Measurements from ENCODE around the gene ELAC1.

The ELAC1 gene

GRCh38 chr18:51021226-51021965, 53.6 kb downstream of the ELAC1 start:
- DNase-seq, result no peak

DNA sequence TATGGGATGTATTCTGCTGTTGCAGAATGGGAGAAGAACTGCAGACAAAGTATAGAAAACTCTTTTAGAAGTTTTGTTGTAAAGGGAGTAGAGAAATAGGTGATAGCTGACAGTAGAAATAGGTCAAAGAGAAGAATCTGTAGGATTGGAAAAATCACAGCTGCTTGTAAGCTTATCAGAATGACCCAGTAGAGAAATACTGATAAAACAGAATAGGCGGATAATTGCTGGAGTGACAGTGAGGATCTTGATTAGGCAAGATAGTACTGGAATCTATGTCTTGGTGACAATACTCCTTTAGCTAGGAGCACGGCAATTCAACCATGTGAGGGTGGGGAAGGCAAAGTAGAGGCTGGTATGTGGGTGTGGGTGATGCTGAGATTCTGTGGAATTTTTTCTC, 57.7 kb downstream of the ELAC1 start:
- DNase-seq, result no peak

GRCh38 chr18:51028201-51028805, 60.5 kb downstream of the ELAC1 start:
- DNase-seq, result no peak

- DNase-seq, result no peak
Measured at GRCh38 chr18:51029378-51029693, 61.5 kb downstream of the ELAC1 start.

DNA sequence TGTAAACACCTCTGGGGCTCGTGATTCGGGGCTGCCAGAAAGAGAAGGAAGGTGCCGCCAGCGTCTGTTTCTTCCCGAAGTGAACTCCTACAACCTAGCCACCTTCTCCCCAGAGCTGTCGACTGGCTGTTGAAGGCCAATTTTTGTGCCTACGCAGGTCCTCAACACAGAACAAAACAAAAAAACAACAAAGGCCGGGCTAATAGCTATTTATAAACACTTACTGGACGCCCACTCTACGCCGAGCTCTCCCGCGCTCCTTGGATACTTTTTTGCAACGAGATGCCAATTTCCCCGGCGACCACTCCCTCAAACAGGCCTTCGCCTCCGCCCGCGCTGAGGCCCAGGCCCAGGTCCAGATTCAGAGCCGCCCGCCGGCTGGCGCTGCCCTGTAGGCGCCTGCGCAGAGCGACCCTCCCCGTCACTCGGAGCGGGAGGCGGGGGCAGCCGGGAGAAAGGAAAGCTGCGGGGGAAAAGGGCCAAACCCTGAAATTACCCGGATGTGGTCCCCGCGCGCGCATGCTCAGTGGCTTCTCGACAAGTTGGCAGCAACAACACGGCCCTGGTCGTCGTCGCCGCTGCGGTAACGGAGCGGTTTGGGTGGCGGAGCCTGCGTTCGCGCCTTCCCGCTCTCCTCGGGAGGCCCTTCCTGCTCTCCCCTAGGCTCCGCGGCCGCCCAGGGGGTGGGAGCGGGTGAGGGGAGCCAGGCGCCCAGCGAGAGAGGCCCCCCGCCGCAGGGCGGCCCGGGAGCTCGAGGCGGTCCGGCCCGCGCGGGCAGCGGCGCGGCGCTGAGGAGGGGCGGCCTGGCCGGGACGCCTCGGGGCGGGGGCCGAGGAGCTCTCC, 62.1 kb downstream of the ELAC1 start, which contains the start of gene SMAD4:
TSS of gene SMAD4 (plus strand) at position 520 of the 843 bp plus-strand sequence. CDS start 16,834 bp downstream, outside the sequence.
- DNase-seq, result peak; percentile 97

DNA sequence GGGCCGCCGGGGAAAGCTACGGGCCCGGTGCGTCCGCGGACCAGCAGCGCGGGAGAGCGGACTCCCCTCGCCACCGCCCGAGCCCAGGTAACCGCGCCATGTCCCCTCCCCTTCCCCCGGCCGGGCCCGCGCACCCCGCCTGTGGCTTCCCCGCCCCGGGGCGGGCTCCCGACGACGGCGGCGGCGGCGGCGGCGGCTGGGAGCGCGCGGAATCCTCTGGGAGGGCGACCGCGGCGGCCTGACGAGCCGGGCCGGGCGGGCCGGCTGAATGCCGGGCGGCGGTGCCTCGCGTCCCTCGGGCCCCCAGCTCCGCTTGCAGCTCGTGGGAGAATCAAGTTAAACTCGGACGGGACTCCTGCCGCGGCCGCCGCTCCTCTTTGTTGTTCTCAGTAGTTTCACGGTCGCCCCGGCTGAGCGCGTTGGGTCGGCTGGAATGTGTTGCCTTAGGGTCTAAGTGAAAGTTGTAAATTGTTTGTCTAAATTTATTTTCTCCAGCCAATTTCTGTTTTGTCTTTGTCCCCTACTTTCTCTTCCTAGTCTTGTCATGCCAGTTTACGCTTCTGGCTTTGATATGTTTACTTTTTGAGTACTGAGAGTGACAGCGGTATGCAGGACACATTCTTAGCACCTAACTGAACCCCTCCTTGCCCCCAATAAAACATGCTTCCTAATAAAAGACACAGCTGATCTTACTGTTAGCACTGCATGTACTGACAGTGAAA, 62.9 kb downstream of the ELAC1 start:
- peak; percentile 52 for DNase-seq

GRCh38 chr18:51032193-51032592, 64.4 kb downstream of the ELAC1 start:
- no peak for DNase-seq

GRCh38 chr18:51037230-51037629, 69.4 kb downstream of the ELAC1 start:
- DNase-seq, result no peak
